CD14-positive monocyte (primary cell): Measurements from ENCODE around the gene EDC3. TPM values are rescaled to one million over a fixed set of nuclear protein-coding genes. Genes with fewer than 3 reads are reported as not detected.

ENCODE experiments used
- DNase-seq, 3 donors: peaks; one replicate each; pipeline ENCODE4 v3.0.0-alpha.2; 2011 to 2022
- H2AFZ ChIP-seq: 2 replicates; pipeline ENCODE4 v1.6.0; 2012; ENCODE audit warnings: mild to moderate bottlenecking, low read depth, low read length, inconsistent platforms; ENCODE audit not compliant: insufficient read depth, poor library complexity, severe bottlenecking
- H3K27ac ChIP-seq, 2 donors: 1 replicate in 1 of 2; 2 replicates in 1 of 2; pipeline ENCODE4 v1.5.1; 2012 to 2013; ENCODE audit warnings: low read length in 2 of 2, control low read depth in 1 of 2, inconsistent platforms in 1 of 2, low read depth in 1 of 2, mild to moderate bottlenecking in 1 of 2
- H3K27me3 ChIP-seq, 2 donors: one replicate each; pipeline versions ENCODE4 v1.6.0 to v1.6.1; 2011 to 2013; ENCODE audit warnings: low read length in 2 of 2; ENCODE audit not compliant: control insufficient read depth in 2 of 2, insufficient read depth in 2 of 2
- H3K36me3 ChIP-seq, 2 donors: replicated peaks in 1 of 2; 1 replicate in 1 of 2; 2 replicates in 1 of 2; pipeline versions ENCODE4 v1.5.1 to v1.6.1; 2012 to 2013; ENCODE audit warnings: low read length in 2 of 2, control low read depth in 1 of 2, inconsistent platforms in 1 of 2, mild to moderate bottlenecking in 1 of 2; ENCODE audit not compliant: insufficient read depth in 2 of 2, control insufficient read depth in 1 of 2
- H3K4me1 ChIP-seq, 2 donors: 1 replicate in 1 of 2; 2 replicates in 1 of 2; pipeline versions ENCODE4 v1.5.1 to v1.6.1; 2012 to 2013; ENCODE audit warnings: low read length in 2 of 2, control low read depth in 1 of 2, inconsistent platforms in 1 of 2, mild to moderate bottlenecking in 1 of 2, moderate library complexity in 1 of 2; ENCODE audit not compliant: insufficient read depth in 2 of 2, control insufficient read depth in 1 of 2
- H3K4me2 ChIP-seq: replicated peaks from 2 replicates; pipeline ENCODE3; 2012; ENCODE audit warnings: low read length, moderate library complexity, mild to moderate bottlenecking; ENCODE audit not compliant: poor library complexity, severe bottlenecking; ENCODE audit errors: extremely low read depth
- H3K4me3 ChIP-seq, 3 experiments: fragments of 200-600 bp in 1 of 3; sonication (generic) in 1 of 3; replicated peaks in 1 of 3; 1 replicate in 2 of 3; 2 replicates in 1 of 3; pipeline ENCODE4 v1.5.1; 2011 to 2013; ENCODE audit warnings: low read length in 3 of 3, mild to moderate bottlenecking in 3 of 3, control low read depth in 2 of 3, low read depth in 2 of 3, inconsistent platforms in 1 of 3, moderate library complexity in 1 of 3
- H3K79me2 ChIP-seq: 2 replicates; pipeline ENCODE4 v1.6.0; 2012; ENCODE audit warnings: mild to moderate bottlenecking, control low read depth, inconsistent platforms, low read length, moderate library complexity; ENCODE audit not compliant: insufficient read depth
- H3K9ac ChIP-seq: 2 replicates; pipeline ENCODE4 v1.6.0; 2017; ENCODE audit warnings: low read length, mild to moderate bottlenecking; ENCODE audit not compliant: insufficient read depth, poor library complexity, severe bottlenecking
- H3K9me3 ChIP-seq, 2 donors: replicated peaks in 1 of 2; 1 replicate in 1 of 2; 2 replicates in 1 of 2; pipeline versions ENCODE4 v1.5.1 to v1.6.1; 2012 to 2013; ENCODE audit warnings: low read length in 2 of 2, control low read depth in 1 of 2; ENCODE audit not compliant: control insufficient read depth in 1 of 2, insufficient read depth in 1 of 2
- H4K20me1 ChIP-seq: 2 replicates; pipeline ENCODE4 v1.6.0; 2012; ENCODE audit warnings: mild to moderate bottlenecking, low read length, control low read depth, moderate library complexity; ENCODE audit not compliant: insufficient read depth
- H3K27ac Mint-ChIP-seq, 7 donors: one replicate each; pipeline ENCODE4 v1.8.0; 2020; ENCODE audit warnings: mild to moderate bottlenecking in 7 of 7, mixed read lengths in 7 of 7, moderate library complexity in 6 of 7, inconsistent platforms in 2 of 7
- H3K27me3 Mint-ChIP-seq, 3 donors: one replicate each; pipeline ENCODE4 v1.8.0; 2021 to 2022; ENCODE audit warnings: low read depth in 3 of 3, mild to moderate bottlenecking in 3 of 3, mixed read lengths in 3 of 3, moderate library complexity in 3 of 3, inconsistent platforms in 1 of 3
- H3K36me3 Mint-ChIP-seq, 2 donors: one replicate each; pipeline ENCODE4 v1.8.0; 2020; ENCODE audit warnings: mixed read lengths in 2 of 2, inconsistent platforms in 1 of 2, mild to moderate bottlenecking in 1 of 2
- H3K4me1 Mint-ChIP-seq: one replicate; pipeline ENCODE4 v1.8.0; 2020; ENCODE audit warnings: mild to moderate bottlenecking, mixed read lengths
- H3K4me3 Mint-ChIP-seq, 2 donors: one replicate each; pipeline ENCODE4 v1.8.0; 2020; ENCODE audit warnings: mild to moderate bottlenecking in 2 of 2, mixed read lengths in 2 of 2, moderate library complexity in 1 of 2
- H3K9me3 Mint-ChIP-seq, 7 donors: one replicate each; pipeline ENCODE4 v1.8.0; 2020 to 2022; ENCODE audit warnings: mixed read lengths in 7 of 7, mild to moderate bottlenecking in 6 of 7, moderate library complexity in 6 of 7, inconsistent platforms in 2 of 7
- WGBS: methylation state at CpG from one replicate; pipeline ENCODE4 v1.1.5; 2013; ENCODE audit warnings: missing lambda C conversion rate; ENCODE audit not compliant: insufficient coverage; 5-methylcytosine and 5-hydroxymethylcytosine counted together
- intact Hi-C, 2 donors: fragments of 100-400 bp; cut with micrococcal nuclease; formaldehyde crosslinking; loops; one replicate each; pipeline versions ENCODE4 v1.15.0 to v1.15.1; 2023
- polyA plus RNA-seq, 3 donors: library from polyadenylated mRNA; depleted of rRNA in 1 of 3; unstranded in 2 of 3; stranded (reverse) in 1 of 3; fragments of 300-500 nt in 2 of 3; fragments of >200 nt in 1 of 3; fragmentation: Illumina TruSeq in 2 of 3; gene quantifications; 1 replicate in 2 of 3; 2 replicates in 1 of 3; pipeline ENCODE4 v1.2.3, GENCODE V29; 2012 to 2021
- TF ChIP-seq, protein P1 (sequence below): fragments of 200-600 bp; IDR thresholded peaks from one replicate; pipeline ENCODE4 v1.8.0; 2022; ENCODE audit warnings: antibody characterized with exemption, mild to moderate bottlenecking

The EDC3 gene
- polyA plus RNA-seq, 3 donors = 10.0 to 14.9 (median 10.5) TPM

DNA sequence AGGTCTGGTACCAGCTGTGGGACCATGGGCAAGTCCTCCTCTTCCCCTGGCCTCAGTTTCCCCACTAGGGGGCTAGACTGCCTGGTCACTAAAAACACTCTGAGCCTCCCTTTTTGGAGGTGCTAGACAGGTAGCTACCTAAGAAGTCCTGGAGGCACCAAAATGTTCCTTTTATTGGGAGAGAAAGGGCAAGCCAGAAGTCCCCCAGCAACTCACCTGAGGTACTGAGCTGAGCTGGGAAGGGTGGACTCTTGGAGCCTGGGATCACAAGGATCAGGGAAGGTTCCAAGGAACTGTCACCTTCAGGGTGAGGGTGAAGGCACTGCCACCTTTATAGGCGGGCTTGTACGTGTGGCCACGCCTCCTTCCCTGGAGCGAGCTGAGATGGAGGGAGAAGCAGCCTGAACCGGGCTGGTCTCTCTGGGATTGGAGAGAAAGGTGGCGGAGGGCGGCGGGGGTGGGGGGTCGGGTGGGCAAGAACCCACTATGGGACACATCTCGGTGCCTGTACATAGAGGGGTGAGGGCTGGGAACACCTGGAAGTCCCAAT lies 29.5 kb upstream of the EDC3 start, which contains the start of gene CYP1A1:
Gene CYP1A1 (minus strand): TSS at position 304 of the 550 bp plus-strand sequence. CDS start 2,431 bp downstream, outside the sequence.
- TF ChIP-seq, protein P1, sequence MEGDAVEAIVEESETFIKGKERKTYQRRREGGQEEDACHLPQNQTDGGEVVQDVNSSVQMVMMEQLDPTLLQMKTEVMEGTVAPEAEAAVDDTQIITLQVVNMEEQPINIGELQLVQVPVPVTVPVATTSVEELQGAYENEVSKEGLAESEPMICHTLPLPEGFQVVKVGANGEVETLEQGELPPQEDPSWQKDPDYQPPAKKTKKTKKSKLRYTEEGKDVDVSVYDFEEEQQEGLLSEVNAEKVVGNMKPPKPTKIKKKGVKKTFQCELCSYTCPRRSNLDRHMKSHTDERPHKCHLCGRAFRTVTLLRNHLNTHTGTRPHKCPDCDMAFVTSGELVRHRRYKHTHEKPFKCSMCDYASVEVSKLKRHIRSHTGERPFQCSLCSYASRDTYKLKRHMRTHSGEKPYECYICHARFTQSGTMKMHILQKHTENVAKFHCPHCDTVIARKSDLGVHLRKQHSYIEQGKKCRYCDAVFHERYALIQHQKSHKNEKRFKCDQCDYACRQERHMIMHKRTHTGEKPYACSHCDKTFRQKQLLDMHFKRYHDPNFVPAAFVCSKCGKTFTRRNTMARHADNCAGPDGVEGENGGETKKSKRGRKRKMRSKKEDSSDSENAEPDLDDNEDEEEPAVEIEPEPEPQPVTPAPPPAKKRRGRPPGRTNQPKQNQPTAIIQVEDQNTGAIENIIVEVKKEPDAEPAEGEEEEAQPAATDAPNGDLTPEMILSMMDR = no peak
- H3K9me3 Mint-ChIP-seq = peaks cover 0 to 10% (median 3%) of the 10 kb centered on the region in 7 donors
- H3K4me2 ChIP-seq = peak within 1 kb of the TSS; percentile 82
- H3K79me2 ChIP-seq = no peaks in the 10 kb centered on the region
- peak within 1 kb of the TSS; percentile 83 for H2AFZ ChIP-seq
- intact Hi-C loops = no loop called here
- H3K4me3 ChIP-seq = peak within 1 kb of the TSS; percentile 35 to 71 (median 49)
- H3K4me1 ChIP-seq = peaks cover 13 to 15% of the 10 kb centered on the region in 2 donors
- peaks cover 44 to 68% (median 67%) of the 10 kb centered on the region in 3 donors for H3K27me3 Mint-ChIP-seq
- H3K27ac Mint-ChIP-seq = no peak within 1 kb of the TSS
- H4K20me1 ChIP-seq = no peaks in the 10 kb centered on the region
- peak within 1 kb of the TSS; percentile 69 for H3K9ac ChIP-seq
- no peaks in the 10 kb centered on the region for H3K36me3 ChIP-seq
- peaks cover 10% of the 10 kb centered on the region for H3K4me1 Mint-ChIP-seq
- peaks cover 31 to 51% of the 10 kb centered on the region in 2 donors for H3K27me3 ChIP-seq
- peaks cover 4 to 12% of the 10 kb centered on the region in 2 donors for H3K9me3 ChIP-seq
- H3K36me3 Mint-ChIP-seq = peaks cover 4% of the 10 kb centered on the region in 2 donors
- peak within 1 kb of the TSS; percentile 73 to 82 for H3K4me3 Mint-ChIP-seq
- DNase-seq = peak in 1 of 3 donors; percentile 19
- peak within 1 kb of the TSS in 1 of 2 donors; percentile 7 for H3K27ac ChIP-seq
- 0% methylated on average over 2 of the region's 10 CpGs for WGBS

DNA sequence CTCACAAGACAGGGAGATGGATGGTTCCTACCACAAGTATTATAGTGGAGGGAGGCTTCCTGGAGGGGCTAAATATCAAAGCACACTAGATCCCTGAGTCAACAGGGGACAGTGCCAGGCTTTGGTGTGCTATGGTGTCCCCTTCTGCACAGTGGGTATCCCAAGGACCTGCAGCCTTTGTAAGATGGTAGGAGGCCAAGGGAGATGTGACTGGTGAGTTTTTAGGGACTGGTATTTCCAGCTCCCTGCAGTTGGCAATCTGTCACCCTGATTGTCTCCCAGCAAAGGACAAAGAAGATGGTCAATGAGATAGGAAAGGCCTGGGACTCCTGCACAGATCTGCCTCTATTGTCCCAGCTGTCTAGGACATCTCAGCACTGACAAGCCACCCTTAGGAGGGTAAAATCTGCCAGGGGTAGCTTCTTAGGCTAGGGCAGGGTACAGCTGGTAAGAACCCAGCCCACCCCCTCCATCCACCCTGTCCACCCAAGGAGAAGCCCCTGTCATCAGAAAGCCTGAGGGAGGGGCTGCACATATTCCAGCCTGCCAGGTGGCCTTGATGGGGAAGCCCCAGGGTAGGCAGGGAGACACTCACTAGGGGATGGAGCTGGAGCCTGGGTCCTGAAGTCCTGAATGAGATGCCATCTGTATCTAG lies 28.9 kb upstream of the EDC3 start:
- Histone ChIP-seq H3K79me2 (no peaks in the 10 kb centered on the region), H3K36me3 (no peaks in the 10 kb centered on the region), H3K4me3 (no peak overlapping the region), H3K4me2 (no peak overlapping the region), H3K27me3 (peaks cover 31 to 47% of the 10 kb centered on the region in 2 donors), H3K4me1 (peaks cover 13 to 15% of the 10 kb centered on the region in 2 donors), H3K9ac (no peak overlapping the region), H4K20me1 (no peaks in the 10 kb centered on the region), H3K27ac (no peak overlapping the region), H2AFZ (no peak overlapping the region), H3K9me3 (peaks cover 4 to 12% of the 10 kb centered on the region in 2 donors)
- Mint-ChIP-seq H3K27ac (no peak overlapping the region), H3K4me1 (peaks cover 10% of the 10 kb centered on the region), H3K9me3 (peaks cover 0 to 10% (median 3%) of the 10 kb centered on the region in 7 donors), H3K4me3 (peak overlapping the region in 1 of 2 donors; percentile 82), H3K36me3 (peaks cover 4% of the 10 kb centered on the region in 2 donors), H3K27me3 (peaks cover 41 to 63% (median 62%) of the 10 kb centered on the region in 3 donors)
- peak in 1 of 3 donors; percentile 8 for DNase-seq
- TF ChIP-seq, protein P1 = no peak
- intact Hi-C loops = no loop called here
